WERI-Rb-1 (cell line): ENCODE data around the gene SARM1.

Experiments
- DNase-seq: peaks from one replicate; pipeline ENCODE4 v3.0.0-alpha.2; 2020
- H3K27ac ChIP-seq: fragments of 250-450 bp; sonication (Bioruptor Pico); 2 replicates; pipeline ENCODE4 v1.5.1; 2020; ENCODE audit warnings: mild to moderate bottlenecking, moderate library complexity
- H3K27me3 ChIP-seq: fragments of 250-450 bp; sonication (Bioruptor Pico); 2 replicates; pipeline ENCODE4 v1.5.1; 2021; ENCODE audit warnings: mild to moderate bottlenecking, low read depth, moderate library complexity; ENCODE audit not compliant: insufficient read depth, severe bottlenecking
- H3K36me3 ChIP-seq: fragments of 250-450 bp; sonication (Bioruptor Pico); 2 replicates; pipeline ENCODE4 v1.5.1; 2020; ENCODE audit warnings: mild to moderate bottlenecking, moderate library complexity
- H3K4me3 ChIP-seq: 2 replicates; pipeline ENCODE4 v1.5.1; 2011; ENCODE audit warnings: low read depth, mild to moderate bottlenecking, control low read depth, low read length
- H3K9me3 ChIP-seq: fragments of 250-450 bp; sonication (Bioruptor Pico); 2 replicates; pipeline ENCODE4 v1.5.1; 2021; ENCODE audit warnings: mild to moderate bottlenecking, moderate library complexity; ENCODE audit not compliant: severe bottlenecking
- TF ChIP-seq, protein P1 (sequence below): IDR thresholded peaks from 2 replicates; pipeline ENCODE4 v1.5.1; 2011; ENCODE audit warnings: low read depth, mild to moderate bottlenecking, control low read depth, inconsistent platforms, low read length

The SARM1 gene

DNA sequence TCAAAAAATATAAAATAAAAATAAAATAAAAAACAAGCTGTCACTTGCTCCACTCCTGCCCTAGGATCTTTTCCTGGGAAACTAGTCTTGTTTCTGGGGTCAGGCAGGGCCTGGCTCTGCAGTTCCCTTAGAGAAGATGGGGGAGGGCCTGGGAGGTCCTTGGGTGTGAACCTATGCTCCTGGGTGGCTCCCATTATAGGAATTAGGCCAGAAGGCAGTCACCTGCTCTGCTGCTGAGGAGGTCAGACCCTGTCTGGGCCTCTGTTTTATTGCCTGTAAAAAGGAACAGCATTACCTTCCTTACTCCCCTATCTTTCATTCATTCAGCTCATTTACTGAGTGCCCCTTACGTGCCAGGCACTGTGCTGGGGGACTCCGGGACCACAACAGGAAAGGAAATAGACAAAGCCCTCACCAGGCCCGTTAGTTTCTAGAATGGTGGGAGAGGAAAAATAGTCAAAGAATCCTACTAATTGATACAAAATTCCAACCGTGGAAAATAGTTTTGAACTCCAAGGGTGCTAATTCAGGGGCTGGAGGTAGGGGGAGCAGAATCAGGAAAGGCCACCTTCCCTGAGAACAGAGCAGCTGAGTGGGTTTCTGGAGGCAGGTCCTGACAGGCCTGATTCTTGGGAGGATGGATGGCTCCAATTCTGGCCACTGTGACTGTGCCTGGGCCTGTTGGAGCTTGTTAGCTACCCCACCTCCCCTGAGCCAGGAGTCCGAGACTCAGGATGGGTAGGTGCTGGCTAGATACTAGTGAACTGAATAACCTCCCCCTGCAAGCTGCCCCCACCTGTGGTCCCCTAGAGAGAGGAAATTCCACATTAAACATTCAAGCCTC lies 35.9 kb downstream of the SARM1 start:
- Histone ChIP-seq H3K4me3 (no peak overlapping the region), H3K27me3 (no peaks in the 10 kb centered on the region)
- peak; percentile 84 for DNase-seq

DNA sequence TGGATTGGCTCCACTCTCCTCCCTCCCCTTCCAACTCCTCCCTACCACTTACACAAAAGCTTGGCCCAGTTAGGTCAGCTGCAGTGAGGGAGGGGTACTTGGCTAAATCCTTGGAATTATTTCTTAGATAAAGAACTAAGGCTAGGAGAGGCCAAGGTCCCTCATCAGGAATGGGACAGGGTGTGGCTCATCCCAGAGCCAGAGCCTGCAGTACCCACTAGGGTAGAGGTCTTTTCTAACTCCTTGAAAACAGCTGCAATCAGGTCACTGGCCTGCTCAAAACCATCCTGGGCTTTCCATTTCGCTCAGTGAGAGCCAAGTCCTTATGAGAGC lies 36.4 kb downstream of the SARM1 start:
- TF ChIP-seq, protein P1, sequence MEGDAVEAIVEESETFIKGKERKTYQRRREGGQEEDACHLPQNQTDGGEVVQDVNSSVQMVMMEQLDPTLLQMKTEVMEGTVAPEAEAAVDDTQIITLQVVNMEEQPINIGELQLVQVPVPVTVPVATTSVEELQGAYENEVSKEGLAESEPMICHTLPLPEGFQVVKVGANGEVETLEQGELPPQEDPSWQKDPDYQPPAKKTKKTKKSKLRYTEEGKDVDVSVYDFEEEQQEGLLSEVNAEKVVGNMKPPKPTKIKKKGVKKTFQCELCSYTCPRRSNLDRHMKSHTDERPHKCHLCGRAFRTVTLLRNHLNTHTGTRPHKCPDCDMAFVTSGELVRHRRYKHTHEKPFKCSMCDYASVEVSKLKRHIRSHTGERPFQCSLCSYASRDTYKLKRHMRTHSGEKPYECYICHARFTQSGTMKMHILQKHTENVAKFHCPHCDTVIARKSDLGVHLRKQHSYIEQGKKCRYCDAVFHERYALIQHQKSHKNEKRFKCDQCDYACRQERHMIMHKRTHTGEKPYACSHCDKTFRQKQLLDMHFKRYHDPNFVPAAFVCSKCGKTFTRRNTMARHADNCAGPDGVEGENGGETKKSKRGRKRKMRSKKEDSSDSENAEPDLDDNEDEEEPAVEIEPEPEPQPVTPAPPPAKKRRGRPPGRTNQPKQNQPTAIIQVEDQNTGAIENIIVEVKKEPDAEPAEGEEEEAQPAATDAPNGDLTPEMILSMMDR = no peak
- Histone ChIP-seq H3K9me3 (no peaks in the 10 kb centered on the region), H3K27me3 (no peaks in the 10 kb centered on the region), H3K4me3 (no peak overlapping the region), H3K27ac (peak overlapping the region; percentile 82), H3K36me3 (peaks cover 22% of the 10 kb centered on the region)
- DNase-seq = no peak

More for the DNA sequence above, 35.9 kb downstream of the SARM1 start:
- Histone ChIP-seq H3K9me3 (no peaks in the 10 kb centered on the region), H3K27ac (peak overlapping the region; percentile 82), H3K36me3 (peaks cover 27% of the 10 kb centered on the region)
- TF ChIP-seq, protein P1 = peak; percentile 52

DNA sequence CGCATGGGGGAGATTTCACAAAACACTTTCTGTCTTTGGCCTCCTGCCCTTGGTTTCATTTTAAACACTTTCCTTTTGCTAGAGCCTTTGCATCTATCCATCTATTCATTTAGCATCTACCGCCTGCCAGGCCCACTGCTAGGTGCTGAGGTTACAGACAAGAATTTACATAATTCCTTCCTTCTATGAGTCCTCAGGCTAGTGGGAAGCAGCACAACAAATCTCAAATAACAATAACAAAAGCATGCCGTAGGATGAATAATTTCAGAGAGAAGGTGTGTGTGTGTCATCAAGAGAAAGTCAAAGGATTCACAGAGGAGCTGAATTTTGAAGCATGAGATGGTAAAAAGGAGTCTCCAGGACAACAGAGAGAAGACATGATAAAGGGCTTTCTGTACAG lies 40.6 kb downstream of the SARM1 start:
- Histone ChIP-seq H3K27me3 (no peaks in the 10 kb centered on the region), H3K36me3 (no peaks in the 10 kb centered on the region), H3K27ac (no peak overlapping the region), H3K4me3 (no peak overlapping the region), H3K9me3 (no peaks in the 10 kb centered on the region)
- TF ChIP-seq, protein P1 = no peak
- DNase-seq = no peak

DNA sequence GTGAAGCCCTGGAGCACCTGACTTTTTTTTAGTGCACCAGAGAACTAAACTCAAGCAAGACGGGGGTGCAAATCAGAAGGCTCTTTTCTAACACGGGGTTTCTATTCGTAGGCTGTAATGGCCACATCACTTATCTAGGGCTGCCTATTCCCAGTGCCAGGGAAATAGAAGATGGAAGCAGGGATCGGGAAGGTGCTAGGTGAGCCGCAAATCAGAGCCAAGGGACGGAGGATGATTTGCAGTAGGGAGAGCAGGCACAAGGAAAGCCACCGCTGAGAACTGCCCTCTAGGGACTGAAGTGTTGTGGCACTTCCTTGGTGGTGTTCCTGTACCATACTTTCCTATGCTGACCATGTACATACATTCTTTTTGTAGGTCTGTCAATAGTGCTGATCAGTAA lies 42.3 kb downstream of the SARM1 start:
- DNase-seq = no peak
- TF ChIP-seq, protein P1 = peak; percentile 21; the same call in 1 of the 2 replicates
- Histone ChIP-seq H3K9me3 (no peaks in the 10 kb centered on the region), H3K27ac (no peak overlapping the region), H3K4me3 (no peak overlapping the region), H3K36me3 (no peaks in the 10 kb centered on the region), H3K27me3 (no peaks in the 10 kb centered on the region)

DNA sequence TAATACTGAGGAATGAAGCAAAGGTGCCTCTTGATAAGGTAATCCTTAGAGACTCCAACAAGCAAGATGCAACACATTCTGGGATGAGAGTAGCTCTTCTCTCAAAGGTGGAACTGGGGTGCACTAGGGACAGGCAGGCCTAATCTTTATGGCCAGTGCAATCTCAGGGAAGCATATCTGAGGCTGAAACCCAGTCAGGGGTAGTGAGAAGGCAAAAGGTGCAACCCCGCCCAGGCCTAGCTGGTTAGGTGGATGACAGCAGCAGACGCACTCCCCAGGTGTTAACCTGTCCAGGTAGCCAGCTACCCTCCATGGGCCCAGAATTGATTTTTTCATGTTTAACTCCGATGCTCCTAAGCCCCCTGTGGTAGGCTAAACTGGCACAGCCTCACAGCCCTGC lies 44.4 kb downstream of the SARM1 start:
- Histone ChIP-seq H3K27me3 (no peaks in the 10 kb centered on the region), H3K4me3 (no peak overlapping the region), H3K9me3 (no peaks in the 10 kb centered on the region), H3K36me3 (no peaks in the 10 kb centered on the region), H3K27ac (no peak overlapping the region)
- no peak for DNase-seq
- TF ChIP-seq, protein P1 = no peak
